Mucosa of descending colon (tissue), 3 donors: ENCODE data around the gene SPIRE2. TPM values are rescaled to one million over a fixed set of nuclear protein-coding genes. Genes with fewer than 3 reads are reported as not detected.

Source experiments
- ATAC-seq: fragments of 200-7000 bp; cut with Tn5 transposase; one replicate; pipeline ENCODE4 v1.9.1; 2020; ENCODE audit warnings: mild to moderate bottlenecking, moderate library complexity
- DNase-seq, 3 donors: peaks; one replicate each; pipeline ENCODE4 v3.0.0-alpha.2; 2020
- H3K36me3 ChIP-seq: fragments of 200-600 bp; one replicate; pipeline ENCODE4 v1.8.0; 2021; ENCODE audit warnings: low read depth, mild to moderate bottlenecking
- H3K4me1 ChIP-seq: fragments of 200-600 bp; one replicate; pipeline ENCODE4 v1.8.0; 2021; ENCODE audit warnings: low read depth, mild to moderate bottlenecking
- H3K4me3 ChIP-seq: fragments of 200-600 bp; one replicate; pipeline ENCODE4 v1.8.0; 2021; ENCODE audit warnings: mild to moderate bottlenecking
- H3K9me3 ChIP-seq: fragments of 200-600 bp; one replicate; pipeline ENCODE4 v1.8.0; 2021; ENCODE audit warnings: mild to moderate bottlenecking
- intact Hi-C, 2 donors: fragments of 100-400 bp; cut with DNase I in 1 of 2; cut with micrococcal nuclease in 1 of 2; formaldehyde crosslinking; loops; one replicate each; pipeline versions ENCODE4 v1.11.0 to v1.11.1; 2022; cut with DNase I, micrococcal nuclease
- total RNA-seq, 3 donors: library from RNA; stranded (reverse); fragmentation: NEBNext Ultra II Directional in 2 of 3; extraction: Animal tissue kit (Norgen Biotek cat#: 25700) in 2 of 3; gene quantifications; one replicate each; pipeline versions ENCODE4 v1.2.1 to v1.2.4, GENCODE V29; 2021 to 2023
- TF ChIP-seq, protein P1 (sequence below): fragments of 200-600 bp; IDR thresholded peaks from one replicate; pipeline ENCODE4 v1.8.0; 2022; ENCODE audit warnings: antibody characterized with exemption, mild to moderate bottlenecking
- donor health status: DM: no; HTN: no; CAD: no; lungs with moderate emphysema.
- donor health status: DM: no; HTN: no; CAD: no.
- donor health status: DM: no; HTN: yes; CAD: no.

Gene SPIRE2
- total RNA-seq, 3 donors from 2014 or later = 52.5 to 118 (median 84.2) TPM

DNA sequence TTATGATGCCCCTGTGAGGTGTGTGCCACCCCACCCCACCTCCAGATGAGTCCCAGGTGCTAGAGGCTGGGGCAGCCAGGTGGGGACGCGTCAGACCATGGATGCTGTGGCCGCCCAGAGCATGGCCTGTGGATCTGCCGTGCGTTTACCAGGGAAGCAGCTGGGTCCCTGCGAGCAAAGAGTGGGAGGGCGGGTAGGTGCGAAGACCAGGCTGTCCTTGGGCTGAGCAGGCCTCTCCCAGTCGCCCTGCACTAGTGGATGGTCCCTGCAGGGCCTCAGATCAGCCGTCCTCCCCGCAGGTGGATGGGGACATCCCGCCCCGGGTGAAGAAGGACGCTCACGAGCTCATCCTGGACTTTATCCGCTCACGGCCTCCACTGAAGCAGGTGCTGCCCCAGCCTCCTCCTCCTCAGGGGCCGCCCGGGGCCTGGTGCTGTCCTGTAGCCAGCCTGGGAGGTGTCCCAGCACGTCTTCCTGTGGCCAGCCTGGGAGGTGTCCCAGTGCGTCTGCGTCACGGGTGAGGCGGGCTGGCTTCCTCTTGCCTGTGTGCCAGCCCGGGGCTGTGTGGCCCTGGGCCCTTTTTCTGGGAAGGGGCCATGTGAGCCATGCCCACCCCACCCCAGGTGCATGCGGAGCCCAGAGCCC lies 27.1 kb downstream of the SPIRE2 start:
- no peak for DNase-seq
- Histone ChIP-seq H3K36me3 (peaks cover 3% of the 10 kb centered on the region), H3K4me1 (peaks cover 12% of the 10 kb centered on the region), H3K4me3 (no peak overlapping the region), H3K9me3 (no peaks in the 10 kb centered on the region)
- ATAC-seq = no peak
- TF ChIP-seq, protein P1, sequence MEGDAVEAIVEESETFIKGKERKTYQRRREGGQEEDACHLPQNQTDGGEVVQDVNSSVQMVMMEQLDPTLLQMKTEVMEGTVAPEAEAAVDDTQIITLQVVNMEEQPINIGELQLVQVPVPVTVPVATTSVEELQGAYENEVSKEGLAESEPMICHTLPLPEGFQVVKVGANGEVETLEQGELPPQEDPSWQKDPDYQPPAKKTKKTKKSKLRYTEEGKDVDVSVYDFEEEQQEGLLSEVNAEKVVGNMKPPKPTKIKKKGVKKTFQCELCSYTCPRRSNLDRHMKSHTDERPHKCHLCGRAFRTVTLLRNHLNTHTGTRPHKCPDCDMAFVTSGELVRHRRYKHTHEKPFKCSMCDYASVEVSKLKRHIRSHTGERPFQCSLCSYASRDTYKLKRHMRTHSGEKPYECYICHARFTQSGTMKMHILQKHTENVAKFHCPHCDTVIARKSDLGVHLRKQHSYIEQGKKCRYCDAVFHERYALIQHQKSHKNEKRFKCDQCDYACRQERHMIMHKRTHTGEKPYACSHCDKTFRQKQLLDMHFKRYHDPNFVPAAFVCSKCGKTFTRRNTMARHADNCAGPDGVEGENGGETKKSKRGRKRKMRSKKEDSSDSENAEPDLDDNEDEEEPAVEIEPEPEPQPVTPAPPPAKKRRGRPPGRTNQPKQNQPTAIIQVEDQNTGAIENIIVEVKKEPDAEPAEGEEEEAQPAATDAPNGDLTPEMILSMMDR = no peak
- intact Hi-C loops = loop anchor here in 1 of 2 donors (10.0 kb wide), 1 partner anchor 101 kb away; no protein-coding TSS in a partner anchor

DNA sequence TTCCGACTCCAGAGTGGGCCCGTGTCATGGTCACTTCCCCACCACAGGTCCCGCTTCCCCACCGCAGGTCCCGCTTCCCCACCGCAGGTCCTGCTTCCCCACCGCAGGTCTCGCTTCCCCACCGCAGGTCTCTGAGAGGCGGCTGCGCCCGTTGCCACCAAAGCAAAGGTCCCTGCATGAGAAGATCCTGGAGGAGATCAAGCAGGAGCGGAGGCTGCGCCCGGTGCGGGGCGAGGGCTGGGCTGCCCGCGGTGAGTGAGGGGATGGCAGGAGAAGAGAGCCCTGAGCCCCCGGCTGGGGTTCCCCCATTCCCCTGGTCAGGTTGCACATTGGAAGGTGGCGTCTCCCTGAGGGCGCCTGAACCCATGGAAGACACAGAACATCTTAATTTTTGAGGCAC lies 27.7 kb downstream of the SPIRE2 start:
- ATAC-seq = no peak
- peaks cover 3% of the 10 kb centered on the region for H3K36me3 ChIP-seq

DNA sequence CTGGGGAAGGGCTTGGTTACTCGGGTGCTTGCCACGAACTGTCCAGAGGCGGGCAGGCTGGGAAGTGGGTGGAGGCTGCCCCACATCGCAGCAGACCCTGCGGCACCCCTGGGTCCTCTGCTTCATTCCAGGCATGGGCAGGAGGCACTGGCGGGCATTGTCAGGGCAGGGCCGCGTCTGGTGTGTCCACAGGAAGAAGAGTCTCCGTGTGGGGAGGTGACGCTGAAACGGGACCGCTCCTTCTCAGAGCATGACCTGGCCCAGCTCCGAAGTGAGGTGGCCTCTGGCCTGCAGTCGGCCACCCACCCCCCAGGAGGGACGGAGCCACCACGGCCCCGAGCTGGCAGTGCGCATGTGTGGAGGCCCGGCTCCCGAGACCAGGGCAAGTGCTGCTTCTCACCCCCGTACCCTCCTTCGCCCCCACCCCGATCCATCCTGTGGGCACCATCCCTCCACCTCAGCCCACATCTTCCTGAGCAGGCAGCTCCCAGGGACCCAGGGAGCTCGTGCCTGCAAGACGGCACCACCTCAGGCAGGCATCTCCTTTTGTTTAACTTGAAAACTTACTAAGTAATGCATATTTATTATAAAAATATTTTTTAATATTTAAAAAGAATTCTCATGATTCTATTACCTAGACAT lies 30.8 kb downstream of the SPIRE2 start:
- intact Hi-C loops = loop anchor here in 1 of 2 donors (10.0 kb wide), 1 partner anchor 104 kb away; no protein-coding TSS in a partner anchor
- TF ChIP-seq, protein P1 = no peak
- no peak for DNase-seq
- Histone ChIP-seq H3K4me1 (peaks cover 3% of the 10 kb centered on the region), H3K36me3 (peaks cover 3% of the 10 kb centered on the region), H3K9me3 (no peaks in the 10 kb centered on the region), H3K4me3 (no peak overlapping the region)
- ATAC-seq = no peak

More for the DNA sequence above, 27.7 kb downstream of the SPIRE2 start:
- Histone ChIP-seq H3K9me3 (no peaks in the 10 kb centered on the region), H3K4me1 (peaks cover 12% of the 10 kb centered on the region), H3K4me3 (no peak overlapping the region)
- TF ChIP-seq, protein P1 = no peak
- DNase-seq = no peak
- intact Hi-C loops = loop anchor here in 1 of 2 donors (10.0 kb wide), 1 partner anchor 101 kb away; no protein-coding TSS in a partner anchor

DNA sequence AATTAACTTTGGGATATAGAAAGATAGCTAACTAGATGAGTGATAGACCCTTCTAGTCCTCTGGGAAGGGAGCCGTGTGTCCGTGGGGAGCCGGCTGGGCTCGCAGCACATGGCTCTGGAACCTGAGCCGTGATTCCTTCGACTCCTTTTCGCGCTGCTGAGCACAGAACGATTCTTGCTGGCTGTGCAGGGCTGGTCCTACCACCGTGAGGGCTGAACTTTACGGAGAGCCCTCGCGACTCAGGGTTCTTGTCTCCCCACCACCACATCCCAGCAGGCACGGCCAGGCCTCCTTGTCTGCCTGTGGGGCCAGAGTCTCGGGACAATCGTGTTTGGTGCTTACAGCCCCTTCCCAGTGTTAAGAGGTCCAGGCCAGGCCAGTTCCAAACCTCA lies 31.3 kb downstream of the SPIRE2 start:
- TF ChIP-seq, protein P1 = no peak
- ATAC-seq (no peak), DNase-seq (no peak)
- intact Hi-C loops = loop anchor here (5.0 to 10.0 kb wide), 2 partner anchors 105 to 107 kb away; no protein-coding TSS in a partner anchor
- no peak overlapping the region for H3K4me3 ChIP-seq
- H3K4me1 ChIP-seq = peaks cover 7% of the 10 kb centered on the region
- no peaks in the 10 kb centered on the region for H3K36me3 ChIP-seq
- no peaks in the 10 kb centered on the region for H3K9me3 ChIP-seq

DNA sequence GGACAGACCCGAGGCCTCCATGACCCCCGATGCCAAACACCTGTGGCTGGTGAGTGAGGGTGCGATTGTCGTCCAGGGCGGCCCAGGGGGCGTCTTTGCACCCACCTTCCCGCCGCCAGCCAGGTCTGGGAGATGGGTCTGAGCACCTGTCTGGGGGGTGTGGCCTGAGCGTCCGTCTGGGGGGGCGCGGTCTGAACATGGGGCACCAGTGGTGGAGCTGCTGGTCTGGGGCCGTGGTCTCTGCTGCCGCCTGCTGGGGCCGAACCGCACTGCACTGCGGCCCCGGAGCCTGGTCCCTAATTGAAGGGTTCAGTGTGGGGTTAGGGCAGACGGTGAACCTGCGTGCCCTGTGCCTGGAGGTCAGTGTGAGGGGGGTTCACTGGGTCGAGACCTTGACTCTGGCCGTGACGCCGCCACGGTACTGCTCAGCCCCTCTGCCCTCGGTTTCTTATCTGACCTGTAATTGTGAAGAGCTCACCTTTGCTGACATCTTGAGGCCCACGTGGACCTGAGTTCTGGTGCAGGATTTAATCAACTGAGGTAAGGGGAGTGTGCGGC lies 32.6 kb downstream of the SPIRE2 start:
- H3K36me3 ChIP-seq = no peaks in the 10 kb centered on the region
- H3K4me1 ChIP-seq = peaks cover 7% of the 10 kb centered on the region
- peak; percentile 88 for ATAC-seq
- TF ChIP-seq, protein P1 = peak; percentile 97
- no peaks in the 10 kb centered on the region for H3K9me3 ChIP-seq
- DNase-seq = peak; percentile 79 to 85 (median 80)
- intact Hi-C loops = loop anchor here in 1 of 2 donors (5.0 kb wide), 1 partner anchor 109 kb away; no protein-coding TSS in a partner anchor
- H3K4me3 ChIP-seq = no peak overlapping the region
